Skeletal muscle cell (primary cell): ENCODE data around the gene LARP4B.

Source experiments
- DNase-seq: peaks from one replicate; pipeline ENCODE4 v3.0.0-alpha.2; 2010; ENCODE audit warnings: low read depth
- H3K4me3 ChIP-seq: 2 replicates; pipeline ENCODE4 v1.5.1; 2011; ENCODE audit warnings: low read depth, mild to moderate bottlenecking, control low read depth, low read length, moderate library complexity

LARP4B gene

GRCh38 chr10:796233-796632 is 135.3 kb downstream of the LARP4B start:
- DNase-seq = no peak
- H3K4me3 ChIP-seq = no peak overlapping the region

- no peak for DNase-seq
- H3K4me3 ChIP-seq = no peak overlapping the region
Observed at GRCh38 chr10:794382-794956, 137.0 kb downstream of the LARP4B start.

GRCh38 chr10:792792-793100 is 138.8 kb downstream of the LARP4B start:
- DNase-seq = no peak

GRCh38 chr10:792083-792791 is 139.3 kb downstream of the LARP4B start:
- no peak for DNase-seq
- H3K4me3 ChIP-seq = no peak overlapping the region

More at GRCh38 chr10:792792-793100, 138.8 kb downstream of the LARP4B start:
- no peak overlapping the region for H3K4me3 ChIP-seq

- DNase-seq = no peak
Observed at GRCh38 chr10:791639-792038, 139.9 kb downstream of the LARP4B start.

GRCh38 chr10:790821-791551 is 140.5 kb downstream of the LARP4B start:
- H3K4me3 ChIP-seq = no peak overlapping the region
- no peak for DNase-seq

More at GRCh38 chr10:791639-792038, 139.9 kb downstream of the LARP4B start:
- no peak overlapping the region for H3K4me3 ChIP-seq

GRCh38 chr10:789831-790701 is 141.4 kb downstream of the LARP4B start:
- H3K4me3 ChIP-seq = no peak overlapping the region
- DNase-seq = no peak

- H3K4me3 ChIP-seq = peak overlapping the region; percentile 7
- no peak for DNase-seq
Observed at GRCh38 chr10:788796-789748, 142.4 kb downstream of the LARP4B start.

GRCh38 chr10:787933-788651 is 143.4 kb downstream of the LARP4B start:
- no peak overlapping the region for H3K4me3 ChIP-seq
- peak; percentile 70 for DNase-seq

GRCh38 chr10:786633-787474 is 144.7 kb downstream of the LARP4B start:
- no peak overlapping the region for H3K4me3 ChIP-seq
- DNase-seq = no peak

GRCh38 chr10:785861-786214 is 145.7 kb downstream of the LARP4B start:
- DNase-seq = no peak
- no peak overlapping the region for H3K4me3 ChIP-seq

GRCh38 chr10:785089-785860 is 146.2 kb downstream of the LARP4B start:
- no peak for DNase-seq
- H3K4me3 ChIP-seq = peak overlapping the region; percentile 43

- peak overlapping the region; percentile 43 for H3K4me3 ChIP-seq
- DNase-seq = peak; percentile 50
Observed at GRCh38 chr10:784403-785088, 147.0 kb downstream of the LARP4B start.

GRCh38 chr10:782751-783648 is 148.5 kb downstream of the LARP4B start:
- no peak overlapping the region for H3K4me3 ChIP-seq
- no peak for DNase-seq
